Measurements from ENCODE around the gene RPP25L. TPM values are rescaled to one million over a fixed set of nuclear protein-coding genes. Genes with fewer than 3 reads are reported as not detected.
A peak's percentile ranks its signal among the peaks of the same experiment; 100 is the strongest.

RPP25L gene
- total RNA-seq, 1 experiment from 2014 or later: 24.5 TPM

DNA sequence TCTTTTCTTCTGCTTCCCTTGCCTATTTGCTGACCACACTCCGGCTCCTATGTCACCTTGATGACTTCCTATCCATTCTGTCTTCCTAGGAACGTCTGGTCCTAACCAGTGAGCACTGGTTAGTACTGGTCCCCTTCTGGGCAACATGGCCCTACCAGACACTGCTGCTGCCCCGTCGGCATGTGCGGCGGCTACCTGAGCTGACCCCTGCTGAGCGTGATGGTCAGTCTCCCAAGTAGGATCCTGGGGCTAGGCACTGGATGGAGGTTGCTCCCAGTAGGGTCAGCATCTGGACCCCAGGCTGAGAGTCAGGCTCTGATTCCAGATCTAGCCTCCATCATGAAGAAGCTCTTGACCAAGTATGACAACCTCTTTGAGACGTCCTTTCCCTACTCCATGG lies 36.8 kb upstream of the RPP25L start (continued):
- TF ChIP-seq ZNF532 (CRISPR knock-in tag; IDR thresholded peaks at IDR 0.05; ENCODE audit: borderline replicate concordance) (no peak), E2F1 (CRISPR knock-in tag; IDR thresholded peaks at IDR 0.05) (no peak), CBFB (CRISPR knock-in tag; IDR thresholded peaks at IDR 0.05; ENCODE audit: low read depth) (no peak), FOXP4 (CRISPR knock-in tag; IDR thresholded peaks at IDR 0.05) (no peak), USF1 (CRISPR knock-in tag; IDR thresholded peaks at IDR 0.05) (no peak), ATF1 (CRISPR knock-in tag; IDR thresholded peaks at IDR 0.05) (no peak)
- TF ChIP-seq, protein P1, sequence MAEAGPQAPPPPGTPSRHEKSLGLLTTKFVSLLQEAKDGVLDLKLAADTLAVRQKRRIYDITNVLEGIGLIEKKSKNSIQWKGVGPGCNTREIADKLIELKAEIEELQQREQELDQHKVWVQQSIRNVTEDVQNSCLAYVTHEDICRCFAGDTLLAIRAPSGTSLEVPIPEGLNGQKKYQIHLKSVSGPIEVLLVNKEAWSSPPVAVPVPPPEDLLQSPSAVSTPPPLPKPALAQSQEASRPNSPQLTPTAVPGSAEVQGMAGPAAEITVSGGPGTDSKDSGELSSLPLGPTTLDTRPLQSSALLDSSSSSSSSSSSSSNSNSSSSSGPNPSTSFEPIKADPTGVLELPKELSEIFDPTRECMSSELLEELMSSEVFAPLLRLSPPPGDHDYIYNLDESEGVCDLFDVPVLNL (CRISPR knock-in tag; IDR thresholded peaks at IDR 0.05; ENCODE audit: borderline replicate concordance, low read depth): no peak

DNA sequence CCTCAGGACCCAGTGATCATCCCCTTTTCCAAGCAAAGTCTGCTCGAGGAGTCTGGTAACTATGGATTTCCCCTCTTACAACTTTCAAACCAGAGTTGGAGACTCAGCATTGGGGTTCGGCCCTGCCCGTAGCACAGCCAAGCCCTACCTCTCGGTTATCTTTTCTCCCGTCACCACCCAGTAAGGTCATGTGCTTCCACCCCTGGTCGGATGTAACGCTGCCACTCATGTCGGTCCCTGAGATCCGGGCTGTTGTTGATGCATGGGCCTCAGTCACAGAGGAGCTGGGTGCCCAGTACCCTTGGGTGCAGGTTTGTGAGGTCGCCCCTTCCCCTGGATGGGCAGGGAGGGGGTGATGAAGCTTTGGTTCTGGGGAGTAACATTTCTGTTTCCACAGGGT lies 35.8 kb upstream of the RPP25L start:
- ChIA-PET CTCF (interaction anchor here (1.4 to 5.6 kb wide), 6 partner anchors 12 to 244 kb away, joined by 5 to 94 read pairs (median 8); partner anchors contain the start of genes DCTN3 and SIGMAR1), POLR2A (interaction anchor here (2.2 to 2.5 kb wide), 2 partner anchors 10 to 17 kb away, joined by 11 to 25 read pairs; partner anchors contain the start of gene SIGMAR1)
- no peak for DNase-seq (ENCODE audit: low spot score)
- no peak for ATAC-seq
- Mint-ChIP-seq H3K4me1 (peaks cover 44% of the 10 kb centered on the region), H3K36me3 (peaks cover 18% of the 10 kb centered on the region), H3K4me3 (peak overlapping the region; percentile 85), H3K27me3 (ENCODE audit: low read depth) (no peaks in the 10 kb centered on the region), H3K27ac (no peak overlapping the region), H3K9me3 (no peaks in the 10 kb centered on the region)
- TF ChIP-seq, protein P2, sequence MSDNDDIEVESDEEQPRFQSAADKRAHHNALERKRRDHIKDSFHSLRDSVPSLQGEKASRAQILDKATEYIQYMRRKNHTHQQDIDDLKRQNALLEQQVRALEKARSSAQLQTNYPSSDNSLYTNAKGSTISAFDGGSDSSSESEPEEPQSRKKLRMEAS (CRISPR knock-in tag; IDR thresholded peaks at IDR 0.05): no peak
- TF ChIP-seq, protein P3, sequence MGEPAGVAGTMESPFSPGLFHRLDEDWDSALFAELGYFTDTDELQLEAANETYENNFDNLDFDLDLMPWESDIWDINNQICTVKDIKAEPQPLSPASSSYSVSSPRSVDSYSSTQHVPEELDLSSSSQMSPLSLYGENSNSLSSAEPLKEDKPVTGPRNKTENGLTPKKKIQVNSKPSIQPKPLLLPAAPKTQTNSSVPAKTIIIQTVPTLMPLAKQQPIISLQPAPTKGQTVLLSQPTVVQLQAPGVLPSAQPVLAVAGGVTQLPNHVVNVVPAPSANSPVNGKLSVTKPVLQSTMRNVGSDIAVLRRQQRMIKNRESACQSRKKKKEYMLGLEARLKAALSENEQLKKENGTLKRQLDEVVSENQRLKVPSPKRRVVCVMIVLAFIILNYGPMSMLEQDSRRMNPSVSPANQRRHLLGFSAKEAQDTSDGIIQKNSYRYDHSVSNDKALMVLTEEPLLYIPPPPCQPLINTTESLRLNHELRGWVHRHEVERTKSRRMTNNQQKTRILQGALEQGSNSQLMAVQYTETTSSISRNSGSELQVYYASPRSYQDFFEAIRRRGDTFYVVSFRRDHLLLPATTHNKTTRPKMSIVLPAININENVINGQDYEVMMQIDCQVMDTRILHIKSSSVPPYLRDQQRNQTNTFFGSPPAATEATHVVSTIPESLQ (CRISPR knock-in tag; IDR thresholded peaks at IDR 0.05): no peak
- TF ChIP-seq NR1H2 (CRISPR knock-in tag; IDR thresholded peaks at IDR 0.05) (no peak), ZNF219 (CRISPR knock-in tag; IDR thresholded peaks at IDR 0.05; ENCODE audit: borderline replicate concordance) (no peak), ZNF232 (CRISPR knock-in tag; IDR thresholded peaks at IDR 0.05) (no peak), GRHL2 (CRISPR knock-in tag; IDR thresholded peaks at IDR 0.05; ENCODE audit: insufficient replicate concordance, severe bottlenecking) (no peak), E2F1 (CRISPR knock-in tag; IDR thresholded peaks at IDR 0.05) (no peak), ZSCAN18 (CRISPR knock-in tag; IDR thresholded peaks at IDR 0.05) (no peak)
- TF ChIP-seq, protein P4, sequence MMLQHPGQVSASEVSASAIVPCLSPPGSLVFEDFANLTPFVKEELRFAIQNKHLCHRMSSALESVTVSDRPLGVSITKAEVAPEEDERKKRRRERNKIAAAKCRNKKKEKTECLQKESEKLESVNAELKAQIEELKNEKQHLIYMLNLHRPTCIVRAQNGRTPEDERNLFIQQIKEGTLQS (CRISPR knock-in tag; conservative IDR thresholded peaks at IDR 0.05): no peak
- TF ChIP-seq, protein P5, sequence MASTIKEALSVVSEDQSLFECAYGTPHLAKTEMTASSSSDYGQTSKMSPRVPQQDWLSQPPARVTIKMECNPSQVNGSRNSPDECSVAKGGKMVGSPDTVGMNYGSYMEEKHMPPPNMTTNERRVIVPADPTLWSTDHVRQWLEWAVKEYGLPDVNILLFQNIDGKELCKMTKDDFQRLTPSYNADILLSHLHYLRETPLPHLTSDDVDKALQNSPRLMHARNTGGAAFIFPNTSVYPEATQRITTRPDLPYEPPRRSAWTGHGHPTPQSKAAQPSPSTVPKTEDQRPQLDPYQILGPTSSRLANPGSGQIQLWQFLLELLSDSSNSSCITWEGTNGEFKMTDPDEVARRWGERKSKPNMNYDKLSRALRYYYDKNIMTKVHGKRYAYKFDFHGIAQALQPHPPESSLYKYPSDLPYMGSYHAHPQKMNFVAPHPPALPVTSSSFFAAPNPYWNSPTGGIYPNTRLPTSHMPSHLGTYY (CRISPR knock-in tag; IDR thresholded peaks at IDR 0.05): no peak
